ENCODE results near the gene CFAP57.
A peak's percentile ranks its signal among the peaks of the same experiment; 100 is the strongest.
"Not testable (repeated sequence)": the region's sequence is repeated elsewhere in the genome, so short reads cannot be mapped to it uniquely, and the experiment has no call there.

CFAP57 gene

GRCh38 chr1:43177691-43178090 lies 5.6 kb downstream of the CFAP57 start:
- DNase-seq, result no peak

- no peak for DNase-seq
Measured at GRCh38 chr1:43184388-43184787, 12.3 kb downstream of the CFAP57 start.

GRCh38 chr1:43184995-43185394 lies 12.9 kb downstream of the CFAP57 start:
- no peak for DNase-seq

GRCh38 chr1:43188106-43188505 lies 16.0 kb downstream of the CFAP57 start:
- DNase-seq, result no peak

GRCh38 chr1:43194509-43194908 lies 22.4 kb downstream of the CFAP57 start:
- DNase-seq, result no peak

- DNase-seq, result no peak
Measured at GRCh38 chr1:43197343-43198127, 25.4 kb downstream of the CFAP57 start.

GRCh38 chr1:43199093-43199726 lies 27.1 kb downstream of the CFAP57 start:
- DNase-seq, result no peak

- DNase-seq, result no peak
Measured at GRCh38 chr1:43203859-43204258, 31.7 kb downstream of the CFAP57 start.

- no peak for DNase-seq
Measured at GRCh38 chr1:43204394-43204793, 32.3 kb downstream of the CFAP57 start.

- no peak for DNase-seq
Measured at GRCh38 chr1:43205671-43206070, 33.5 kb downstream of the CFAP57 start.

- no peak for DNase-seq
Measured at GRCh38 chr1:43206600-43207228, 34.6 kb downstream of the CFAP57 start.

GRCh38 chr1:43207229-43207853 lies 35.2 kb downstream of the CFAP57 start:
- no peak for DNase-seq

GRCh38 chr1:43208277-43208676 lies 36.1 kb downstream of the CFAP57 start:
- DNase-seq, result not testable (repeated sequence)

GRCh38 chr1:43214501-43215444 lies 42.6 kb downstream of the CFAP57 start:
- no peak for DNase-seq

GRCh38 chr1:43217747-43218146 lies 45.6 kb downstream of the CFAP57 start:
- DNase-seq, result no peak

- DNase-seq, result no peak
Measured at GRCh38 chr1:43220905-43221778, 49.0 kb downstream of the CFAP57 start.

- no peak for DNase-seq
Measured at GRCh38 chr1:43221797-43222196, 49.7 kb downstream of the CFAP57 start.

GRCh38 chr1:43222879-43223278 lies 50.7 kb downstream of the CFAP57 start:
- no peak for DNase-seq

GRCh38 chr1:43225168-43225567 lies 53.0 kb downstream of the CFAP57 start:
- no peak for DNase-seq

GRCh38 chr1:43227143-43227764 lies 55.1 kb downstream of the CFAP57 start:
- DNase-seq, result peak; percentile 51
